ENCODE results near the gene CTSG. TPM values are rescaled to one million over a fixed set of nuclear protein-coding genes. Genes with fewer than 3 reads are reported as not detected.

Gene CTSG
- total RNA-seq, 4 donors from 2014 or later = 0.67 TPM; not detected in 3

DNA sequence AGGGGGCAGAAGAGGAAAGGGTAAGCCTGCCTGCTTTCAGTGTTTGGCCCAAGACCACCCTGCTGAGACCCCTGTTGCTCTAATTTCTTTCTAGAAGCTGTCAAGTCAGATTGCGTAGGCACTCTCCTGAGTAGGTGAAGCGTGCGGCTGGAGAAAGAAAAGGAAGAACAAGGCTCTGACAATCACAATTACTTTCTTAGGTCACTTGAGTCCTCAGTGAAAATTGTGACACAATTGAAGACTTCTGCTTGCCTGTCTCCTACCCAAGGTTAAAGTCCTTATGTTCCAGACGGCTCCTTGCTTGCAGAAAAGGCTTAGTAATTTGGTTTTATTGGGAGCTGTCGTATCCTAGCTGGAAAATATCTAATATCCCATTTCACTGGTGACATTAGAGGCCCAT lies 721 bp upstream of the CTSG start:
- Histone ChIP-seq H3K27me3 (no peaks in the 10 kb centered on the region), H3K4me3 (replicated peaks in 1 of 3) (no peak overlapping the region), H3K27ac (no peak overlapping the region), H3K9me3 (no peaks in the 10 kb centered on the region), H3K36me3 (no peaks in the 10 kb centered on the region), H3K4me1 (no peaks in the 10 kb centered on the region)
- TF ChIP-seq, protein P1, sequence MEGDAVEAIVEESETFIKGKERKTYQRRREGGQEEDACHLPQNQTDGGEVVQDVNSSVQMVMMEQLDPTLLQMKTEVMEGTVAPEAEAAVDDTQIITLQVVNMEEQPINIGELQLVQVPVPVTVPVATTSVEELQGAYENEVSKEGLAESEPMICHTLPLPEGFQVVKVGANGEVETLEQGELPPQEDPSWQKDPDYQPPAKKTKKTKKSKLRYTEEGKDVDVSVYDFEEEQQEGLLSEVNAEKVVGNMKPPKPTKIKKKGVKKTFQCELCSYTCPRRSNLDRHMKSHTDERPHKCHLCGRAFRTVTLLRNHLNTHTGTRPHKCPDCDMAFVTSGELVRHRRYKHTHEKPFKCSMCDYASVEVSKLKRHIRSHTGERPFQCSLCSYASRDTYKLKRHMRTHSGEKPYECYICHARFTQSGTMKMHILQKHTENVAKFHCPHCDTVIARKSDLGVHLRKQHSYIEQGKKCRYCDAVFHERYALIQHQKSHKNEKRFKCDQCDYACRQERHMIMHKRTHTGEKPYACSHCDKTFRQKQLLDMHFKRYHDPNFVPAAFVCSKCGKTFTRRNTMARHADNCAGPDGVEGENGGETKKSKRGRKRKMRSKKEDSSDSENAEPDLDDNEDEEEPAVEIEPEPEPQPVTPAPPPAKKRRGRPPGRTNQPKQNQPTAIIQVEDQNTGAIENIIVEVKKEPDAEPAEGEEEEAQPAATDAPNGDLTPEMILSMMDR (IDR thresholded peaks at IDR 0.05) = no peak
- TF ChIP-seq POLR2A (IDR thresholded peaks at IDR 0.05) = no peak
- no peak for DNase-seq
- 81 to 86% methylated on average over 5 of the region's 5 CpGs for WGBS, 2 donors
- intact Hi-C loops (cut with DNase I) = no loop called here

DNA sequence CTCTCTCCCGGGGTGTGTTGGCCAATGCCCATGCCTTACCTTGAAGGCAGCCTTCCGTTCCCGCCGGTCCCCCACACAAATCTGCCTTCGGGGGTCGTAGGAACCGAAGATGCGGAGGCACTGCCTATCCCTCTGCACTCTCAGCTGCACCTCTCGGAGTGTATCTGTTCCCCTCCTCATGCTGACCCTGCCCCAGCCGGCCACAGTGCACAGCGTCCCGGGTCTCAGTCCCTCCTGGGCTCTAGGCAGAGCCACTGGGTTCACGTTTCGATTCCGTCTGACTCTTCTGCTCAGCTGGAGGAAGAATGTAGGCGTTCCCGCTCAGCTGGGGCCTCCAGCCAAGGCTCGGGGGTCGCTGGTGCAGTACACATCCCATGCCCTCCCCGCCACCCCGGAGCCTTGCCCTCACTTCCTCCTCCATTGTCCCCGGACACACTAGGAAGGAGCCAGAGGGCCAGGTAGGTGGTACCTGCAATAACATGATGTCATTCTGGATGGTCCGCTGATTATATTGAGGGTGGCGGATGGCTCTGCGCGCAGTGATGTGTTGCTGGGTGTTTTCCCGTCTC lies 1.8 kb downstream of the CTSG start:
- Histone ChIP-seq H3K36me3 (no peaks in the 10 kb centered on the region), H3K27ac (no peak overlapping the region), H3K9me3 (no peaks in the 10 kb centered on the region), H3K4me3 (replicated peaks in 1 of 3) (no peak overlapping the region), H3K4me1 (no peaks in the 10 kb centered on the region), H3K27me3 (no peaks in the 10 kb centered on the region)
- DNase-seq = no peak
- TF ChIP-seq, protein P1 (IDR thresholded peaks at IDR 0.05) = no peak
- TF ChIP-seq POLR2A (IDR thresholded peaks at IDR 0.05) = no peak
- WGBS, 2 donors = 88 to 89% methylated on average over 23 to 27 of the region's 27 CpGs
- intact Hi-C loops (cut with DNase I) = no loop called here

DNA sequence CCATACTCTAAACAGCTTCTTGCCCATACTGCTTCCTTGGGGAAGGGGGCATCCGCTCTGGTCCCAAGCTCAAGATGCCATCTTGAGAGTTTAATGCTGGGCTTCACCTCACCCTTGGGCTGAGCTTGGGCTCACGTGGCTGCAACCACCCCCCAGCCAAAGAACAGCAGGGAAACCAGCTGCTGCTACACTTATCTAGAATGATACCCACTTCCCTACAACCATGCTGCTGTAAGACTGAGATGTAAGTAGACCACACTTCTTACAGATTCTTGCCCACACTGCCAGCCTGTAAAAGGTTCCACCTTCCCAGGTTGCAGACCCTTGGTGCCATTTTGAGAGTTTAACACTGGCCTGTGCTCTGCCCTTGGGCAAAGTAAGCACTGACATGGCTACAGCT lies 9.7 kb downstream of the CTSG start:
- Histone ChIP-seq H3K36me3 (no peaks in the 10 kb centered on the region), H3K27ac (no peak overlapping the region), H3K27me3 (no peaks in the 10 kb centered on the region), H3K4me1 (no peaks in the 10 kb centered on the region), H3K4me3 (replicated peaks in 1 of 3) (no peak overlapping the region), H3K9me3 (no peaks in the 10 kb centered on the region)
- DNase-seq = no peak
- intact Hi-C loops (cut with DNase I) = no loop called here
- 83 to 85% methylated on average over 2 of the region's 2 CpGs for WGBS, 2 donors
- no peak for TF ChIP-seq POLR2A (IDR thresholded peaks at IDR 0.05)
- TF ChIP-seq, protein P1 (IDR thresholded peaks at IDR 0.05) = no peak

DNA sequence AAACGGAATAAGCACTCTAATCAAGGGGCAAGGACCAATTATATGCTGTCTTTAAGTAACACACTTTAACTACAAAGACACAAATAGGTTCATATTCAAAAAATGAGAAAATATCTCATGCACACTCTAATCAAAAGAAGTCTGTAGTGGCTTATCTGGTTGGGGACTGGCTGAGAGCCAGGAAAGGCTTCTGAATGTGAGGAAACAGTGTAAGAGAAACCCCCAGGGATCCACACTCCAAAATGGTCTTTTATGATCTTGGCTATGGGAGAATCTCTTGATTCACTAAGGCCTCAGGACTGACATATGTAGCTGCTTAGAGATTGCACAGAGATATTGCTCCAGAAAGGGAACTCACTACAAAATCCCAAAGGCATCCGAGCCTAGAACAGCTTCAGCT lies 10.3 kb downstream of the CTSG start:
- DNase-seq = no peak
- intact Hi-C loops (cut with DNase I) = no loop called here
- no peak overlapping the region for H3K27ac ChIP-seq
- H3K4me3 ChIP-seq (replicated peaks in 1 of 3) = no peak overlapping the region
- TF ChIP-seq, protein P1 (IDR thresholded peaks at IDR 0.05) = no peak
- TF ChIP-seq POLR2A (IDR thresholded peaks at IDR 0.05) = no peak
- no peaks in the 10 kb centered on the region for H3K9me3 ChIP-seq
- 69 to 89% methylated on average over 2 of the region's 2 CpGs for WGBS, 2 donors
- H3K4me1 ChIP-seq = no peaks in the 10 kb centered on the region
- no peaks in the 10 kb centered on the region for H3K27me3 ChIP-seq
- no peaks in the 10 kb centered on the region for H3K36me3 ChIP-seq

DNA sequence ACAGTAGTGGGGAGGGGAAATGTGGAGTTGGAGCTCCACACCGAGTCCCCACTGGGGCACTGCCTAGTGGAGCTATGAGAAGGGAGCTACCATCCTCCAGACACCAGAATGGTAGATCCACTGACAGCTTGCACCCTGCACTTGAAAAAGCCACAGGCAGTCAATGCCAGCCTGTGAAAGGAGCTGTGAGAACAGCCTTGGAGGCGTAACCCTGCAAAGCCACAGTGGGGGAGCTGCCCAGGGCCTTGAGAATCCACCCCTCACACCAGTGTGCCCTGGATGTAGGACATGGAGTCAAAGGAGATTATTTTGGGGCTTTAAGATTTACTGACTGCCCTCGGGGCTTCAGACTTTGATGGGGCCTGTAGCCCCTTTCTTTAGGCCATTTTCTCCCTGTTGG lies 12.5 kb downstream of the CTSG start:
- WGBS, 2 donors = 80 to 81% methylated on average over 3 of the region's 3 CpGs
- H3K9me3 ChIP-seq = no peaks in the 10 kb centered on the region
- no peak for DNase-seq
- no peak overlapping the region for H3K27ac ChIP-seq
- no peaks in the 10 kb centered on the region for H3K27me3 ChIP-seq
- intact Hi-C loops (cut with DNase I) = no loop called here
- H3K4me3 ChIP-seq (replicated peaks in 1 of 3) = no peak overlapping the region
- TF ChIP-seq POLR2A (IDR thresholded peaks at IDR 0.05) = no peak
- TF ChIP-seq, protein P1 (IDR thresholded peaks at IDR 0.05) = no peak
- H3K4me1 ChIP-seq = no peaks in the 10 kb centered on the region
- no peaks in the 10 kb centered on the region for H3K36me3 ChIP-seq
